GM12875 (cell line): ENCODE results near the gene RPN2.

Experiments used
- H3K4me3 ChIP-seq: one replicate; pipeline ENCODE4 v1.5.1; 2011; ENCODE audit warnings: low read depth, low read length, control low read depth
- TF ChIP-seq, protein P1 (sequence below): IDR thresholded peaks from 2 replicates; pipeline ENCODE4 v1.5.1; 2011; ENCODE audit warnings: low read depth, mild to moderate bottlenecking, control low read depth, inconsistent platforms, low read length, moderate library complexity, borderline replicate concordance; ENCODE audit not compliant: insufficient read depth

RPN2 gene

DNA sequence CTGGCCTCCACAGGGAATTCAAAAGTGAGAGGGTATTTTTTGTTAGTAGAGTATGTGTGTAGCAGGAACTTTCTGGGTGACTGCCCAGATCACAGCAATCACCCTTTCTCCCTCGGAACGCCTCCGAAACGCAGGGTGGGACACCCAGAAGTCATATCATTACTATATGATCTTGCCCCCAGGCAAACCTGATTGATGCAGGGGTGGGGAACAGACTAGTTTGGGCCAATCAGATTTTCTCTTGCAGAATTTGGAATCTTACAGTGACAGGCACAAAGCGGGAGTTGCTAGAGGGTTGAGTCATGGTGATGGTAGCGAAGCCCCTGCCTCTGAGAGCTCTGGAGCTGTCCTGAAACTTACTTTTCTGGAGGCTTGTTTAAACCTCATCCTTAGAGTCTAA lies 16.5 kb upstream of the RPN2 start:
- TF ChIP-seq, protein P1, sequence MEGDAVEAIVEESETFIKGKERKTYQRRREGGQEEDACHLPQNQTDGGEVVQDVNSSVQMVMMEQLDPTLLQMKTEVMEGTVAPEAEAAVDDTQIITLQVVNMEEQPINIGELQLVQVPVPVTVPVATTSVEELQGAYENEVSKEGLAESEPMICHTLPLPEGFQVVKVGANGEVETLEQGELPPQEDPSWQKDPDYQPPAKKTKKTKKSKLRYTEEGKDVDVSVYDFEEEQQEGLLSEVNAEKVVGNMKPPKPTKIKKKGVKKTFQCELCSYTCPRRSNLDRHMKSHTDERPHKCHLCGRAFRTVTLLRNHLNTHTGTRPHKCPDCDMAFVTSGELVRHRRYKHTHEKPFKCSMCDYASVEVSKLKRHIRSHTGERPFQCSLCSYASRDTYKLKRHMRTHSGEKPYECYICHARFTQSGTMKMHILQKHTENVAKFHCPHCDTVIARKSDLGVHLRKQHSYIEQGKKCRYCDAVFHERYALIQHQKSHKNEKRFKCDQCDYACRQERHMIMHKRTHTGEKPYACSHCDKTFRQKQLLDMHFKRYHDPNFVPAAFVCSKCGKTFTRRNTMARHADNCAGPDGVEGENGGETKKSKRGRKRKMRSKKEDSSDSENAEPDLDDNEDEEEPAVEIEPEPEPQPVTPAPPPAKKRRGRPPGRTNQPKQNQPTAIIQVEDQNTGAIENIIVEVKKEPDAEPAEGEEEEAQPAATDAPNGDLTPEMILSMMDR: no peak
- H3K4me3 ChIP-seq: no peak overlapping the region

DNA sequence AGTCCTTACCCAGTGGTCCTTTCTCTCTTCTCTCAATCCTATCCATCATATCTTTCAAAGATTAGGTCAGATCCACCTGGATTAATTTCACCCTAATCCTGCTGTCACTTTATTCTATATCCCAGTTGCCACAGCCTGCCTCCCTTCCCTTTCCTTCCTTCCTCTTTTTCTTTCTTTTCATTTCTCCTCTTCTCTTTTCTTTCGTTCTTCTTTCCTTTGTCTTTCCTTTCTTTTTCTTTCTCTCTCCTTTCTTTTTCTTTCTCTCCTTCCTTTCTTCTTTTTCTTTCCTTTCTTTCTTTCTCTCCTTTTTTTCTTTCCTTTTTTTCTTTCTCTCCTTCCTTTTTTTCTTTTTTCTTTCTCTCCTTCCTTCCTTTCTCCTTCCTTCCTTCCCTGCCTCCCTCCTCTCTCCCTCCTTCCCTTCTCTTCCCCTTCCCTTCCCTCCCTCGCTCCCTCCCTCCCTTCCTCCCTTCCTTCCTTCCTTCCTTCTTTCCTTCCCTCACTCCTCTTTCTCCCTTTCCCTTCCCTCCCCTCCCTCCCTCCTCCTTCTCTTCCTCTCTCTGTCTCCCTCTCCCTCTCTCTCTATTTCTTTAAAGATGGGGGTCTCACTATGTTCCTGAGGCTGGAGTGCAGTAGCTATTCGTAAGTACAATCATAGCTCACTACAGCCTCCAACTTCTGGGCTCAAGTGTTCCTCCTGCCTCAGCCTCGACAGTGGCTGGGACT lies 15.1 kb upstream of the RPN2 start:
- TF ChIP-seq, protein P1: no peak

DNA sequence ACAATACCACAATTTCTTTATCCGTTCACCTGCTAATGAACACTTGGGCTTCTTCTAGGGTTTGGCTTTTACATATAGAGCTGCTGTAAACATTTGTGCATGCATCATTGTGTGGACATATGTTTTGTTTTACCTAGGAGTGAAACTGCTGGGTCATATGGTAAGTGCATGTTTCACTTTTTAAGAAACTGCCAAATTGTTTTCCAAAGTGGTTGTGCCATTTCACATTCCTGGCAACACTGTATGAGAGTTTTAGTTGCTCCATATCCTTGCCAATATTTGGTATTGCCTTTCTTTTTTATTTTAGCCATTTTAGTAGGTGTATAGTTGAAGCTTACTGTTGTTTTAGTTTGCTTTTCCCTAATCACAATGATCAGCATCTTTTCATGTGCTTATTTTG lies 14.1 kb upstream of the RPN2 start:
- TF ChIP-seq, protein P1: no peak
- no peak overlapping the region for H3K4me3 ChIP-seq

More for the DNA sequence above, 15.1 kb upstream of the RPN2 start:
- H3K4me3 ChIP-seq: no peak overlapping the region

DNA sequence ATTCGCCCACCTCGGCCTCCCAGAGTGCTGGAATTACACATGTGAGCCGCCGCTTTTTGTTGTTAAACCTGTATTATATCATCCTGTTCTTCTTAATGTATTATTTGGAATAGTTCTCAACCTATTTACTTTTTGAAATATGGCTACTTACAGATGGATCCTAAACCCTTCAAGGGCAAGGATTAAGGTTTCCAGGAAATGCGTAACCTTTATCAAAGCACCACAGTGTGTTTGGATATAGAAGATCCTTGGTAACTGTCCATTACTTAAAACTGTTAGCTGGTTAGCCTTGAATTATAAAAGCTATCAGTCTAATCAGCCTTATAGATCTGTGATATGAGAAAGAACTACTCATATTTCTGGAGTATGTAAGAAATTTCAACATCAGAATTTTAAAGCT lies 12.3 kb upstream of the RPN2 start:
- no peak overlapping the region for H3K4me3 ChIP-seq
- TF ChIP-seq, protein P1: no peak

DNA sequence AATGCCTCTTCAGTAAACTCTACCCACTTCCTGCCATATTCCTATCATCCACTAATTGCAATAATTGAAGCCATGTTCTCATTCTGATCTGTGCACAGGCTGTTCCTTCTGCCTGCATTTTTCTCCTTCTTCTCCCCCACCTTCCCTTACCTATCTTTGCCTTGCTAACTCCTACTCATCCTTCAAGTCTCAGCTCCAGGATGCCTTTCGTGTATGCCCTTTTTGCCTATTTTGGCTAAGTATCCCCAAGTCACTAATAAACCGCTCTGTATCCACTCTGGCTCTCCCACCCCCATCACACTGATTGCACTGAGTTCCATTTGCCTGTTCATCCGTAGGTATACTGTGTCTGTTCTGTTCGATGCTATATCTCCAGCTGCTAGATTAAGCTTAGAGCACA lies 6.3 kb upstream of the RPN2 start:
- no peak overlapping the region for H3K4me3 ChIP-seq
- TF ChIP-seq, protein P1: no peak

DNA sequence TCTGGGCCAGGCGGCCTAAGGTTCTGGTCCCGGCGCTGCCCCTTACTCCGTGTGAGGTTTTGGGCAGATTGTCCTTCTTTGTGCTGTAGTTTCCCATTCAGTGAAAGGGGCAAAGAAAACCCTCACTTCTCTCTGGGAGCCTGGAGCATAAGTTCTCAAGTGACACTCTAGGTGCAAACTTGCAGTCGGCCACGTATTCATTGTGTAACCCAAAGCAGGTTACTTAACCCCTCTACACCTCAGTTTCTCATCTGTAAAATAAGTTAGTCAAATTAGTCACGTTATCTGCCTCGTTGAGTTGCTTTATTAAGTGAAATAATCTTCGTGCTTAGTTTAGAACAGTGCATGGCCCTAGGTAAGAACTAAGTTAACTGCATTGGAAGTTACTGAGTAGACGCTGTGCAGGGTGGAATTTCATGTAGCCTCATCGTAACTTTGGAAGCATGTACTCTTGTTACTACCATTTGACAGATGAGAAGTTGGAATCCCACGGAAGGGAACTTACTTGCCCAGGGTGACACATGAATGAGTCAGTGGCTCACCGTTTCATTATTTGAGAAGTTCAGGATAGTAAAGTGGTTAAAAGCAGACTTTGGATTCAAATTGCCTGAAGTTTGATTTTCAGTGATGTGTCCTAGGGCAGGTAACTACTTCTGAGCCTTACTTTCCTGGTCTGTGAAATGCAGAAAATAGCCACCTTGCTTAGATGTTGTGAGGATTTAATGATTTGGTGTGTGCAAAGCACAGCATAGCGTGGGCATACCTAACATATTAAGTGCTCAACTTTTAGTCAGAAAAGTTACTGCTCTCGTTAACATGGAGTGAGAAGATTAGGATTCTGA lies 774 bp downstream of the RPN2 start:
- TF ChIP-seq, protein P1: no peak
- peak overlapping the region; percentile 77 for H3K4me3 ChIP-seq
